Endothelial cell of umbilical vein (primary cell): ENCODE results near the gene CERK. TPM values are rescaled to one million over a fixed set of nuclear protein-coding genes. Genes with fewer than 3 reads are reported as not detected.

Experiments
- BruUV-seq: library from RNA; stranded (reverse); fragments of 400-500 nt; replicated peaks from 2 replicates; lab custom pipeline; 2021; lab: Mats Ljungman, UMichigan
- CTCF ChIA-PET: fragments of 300-600, 350-600 bp; sonication (Branson Sonifier 250); formaldehyde crosslinking; loops from one replicate; lab custom pipeline; 2021; ENCODE audit warnings: antibody characterized with exemption, inconsistent platforms; lab: Charles Lee
- POLR2A ChIA-PET: fragments of 300-600, 350-600 bp; sonication (Branson Sonifier 250); formaldehyde crosslinking; loops from one replicate; lab custom pipeline; 2021; ENCODE audit warnings: antibody characterized with exemption, inconsistent platforms; lab: Charles Lee
- DNase-seq: peaks from one replicate; pipeline ENCODE4 v3.0.0-alpha.2; 2011; ENCODE audit warnings: low read depth, low spot score
- FAIRE-seq: peaks from 2 replicates; lab custom pipeline; 2011; peaks lifted over from hg19 to GRCh38; lab: Jason Lieb, UNC
- H2AFZ ChIP-seq: 2 replicates; pipeline ENCODE4 v1.6.0; 2012; ENCODE audit warnings: low read depth, low read length, control low read depth, inconsistent platforms
- H3K27ac ChIP-seq: 2 replicates; pipeline ENCODE4 v1.5.1; 2011; ENCODE audit warnings: low read depth, mild to moderate bottlenecking, control low read depth, low read length, moderate library complexity; ENCODE audit not compliant: insufficient read depth
- H3K27me3 ChIP-seq, 2 experiments: 2 replicates each; pipeline versions ENCODE4 v1.6.0 to v1.6.1; 2011; ENCODE audit warnings: low read length in 2 of 2, mixed read lengths in 1 of 2; ENCODE audit not compliant: control insufficient read depth in 2 of 2, insufficient read depth in 2 of 2
- H3K36me3 ChIP-seq, 2 experiments: 2 replicates in 1 of 2; 3 replicates in 1 of 2; pipeline ENCODE4 v1.5.1; 2011; ENCODE audit warnings: low read length in 2 of 2, mild to moderate bottlenecking in 1 of 2, moderate library complexity in 1 of 2; ENCODE audit not compliant: control insufficient read depth in 2 of 2, insufficient read depth in 2 of 2; ENCODE audit errors: extremely low read depth in 1 of 2
- H3K4me1 ChIP-seq: 3 replicates; pipeline ENCODE4 v1.5.1; 2011; ENCODE audit warnings: mild to moderate bottlenecking, low read length; ENCODE audit not compliant: control insufficient read depth, insufficient read depth; ENCODE audit errors: extremely low read depth
- H3K4me2 ChIP-seq: 2 replicates; pipeline ENCODE4 v1.6.1; 2011; ENCODE audit warnings: low read length, control low read depth, mixed read lengths; ENCODE audit not compliant: insufficient read depth
- H3K4me3 ChIP-seq, 3 experiments: fragments of 200-600 bp in 1 of 3; sonication (generic), shearing (Covaris generic) in 1 of 3; replicated peaks in 1 of 3; 2 replicates each; pipeline ENCODE4 v1.5.1; 2011 to 2016; ENCODE audit warnings: control low read depth in 3 of 3, low read length in 3 of 3, mild to moderate bottlenecking in 2 of 3, inconsistent platforms in 1 of 3, low read depth in 1 of 3, moderate library complexity in 1 of 3; ENCODE audit not compliant: insufficient read depth in 1 of 3
- H3K79me2 ChIP-seq: 2 replicates; pipeline ENCODE4 v1.6.0; 2012; ENCODE audit warnings: low read length, inconsistent platforms; ENCODE audit not compliant: control insufficient read depth, insufficient read depth
- H3K9ac ChIP-seq: replicated peaks from 2 replicates; pipeline ENCODE3; 2011; ENCODE audit warnings: low read length, control low read depth; ENCODE audit not compliant: insufficient read depth; ENCODE audit errors: extremely low read depth
- H3K9me1 ChIP-seq: replicated peaks from 3 replicates; pipeline ENCODE4 v1.6.0; 2011; ENCODE audit warnings: mild to moderate bottlenecking, low read length; ENCODE audit not compliant: control insufficient read depth, insufficient read depth; ENCODE audit errors: extremely low read depth
- H3K9me3 ChIP-seq: replicated peaks from 2 replicates; pipeline ENCODE4 v1.5.1; 2012; ENCODE audit warnings: low read length, inconsistent platforms; ENCODE audit not compliant: control insufficient read depth, insufficient read depth
- H4K20me1 ChIP-seq: replicated peaks from 2 replicates; pipeline ENCODE3; 2011; ENCODE audit warnings: mild to moderate bottlenecking, low read length; ENCODE audit not compliant: control insufficient read depth, insufficient read depth; ENCODE audit errors: extremely low read depth
- EZH2 ChIP-seq: IDR thresholded peaks from 2 replicates; pipeline ENCODE4 v1.6.1; 2012; ENCODE audit warnings: borderline replicate concordance, low read depth, mild to moderate bottlenecking, moderate library complexity, low read length, inconsistent platforms; ENCODE audit not compliant: severe bottlenecking
- FOS ChIP-seq: IDR thresholded peaks from 2 replicates; pipeline ENCODE4 v1.6.1; 2011; ENCODE audit warnings: mild to moderate bottlenecking, low read length, moderate library complexity, borderline replicate concordance; ENCODE audit not compliant: insufficient read depth
- GATA2 ChIP-seq: IDR thresholded peaks from 2 replicates; pipeline ENCODE4 v1.7.0; 2011; ENCODE audit warnings: low read depth, mild to moderate bottlenecking, moderate library complexity, mixed read lengths, low read length; ENCODE audit not compliant: insufficient read length, insufficient read depth
- JUN ChIP-seq: IDR thresholded peaks from 2 replicates; pipeline ENCODE4 v1.6.1; 2011; ENCODE audit warnings: borderline replicate concordance, low read depth; ENCODE audit not compliant: insufficient read length, insufficient read depth
- MYC ChIP-seq: IDR thresholded peaks from one replicate; pipeline ENCODE4 v1.6.1; 2011; ENCODE audit warnings: mild to moderate bottlenecking, low read depth, low read length
- POLR2A ChIP-seq: IDR thresholded peaks from 2 replicates; pipeline ENCODE4 v1.6.1; 2012; ENCODE audit warnings: low read depth, mild to moderate bottlenecking, control low read depth, low read length
- POLR2AphosphoS5 ChIP-seq: IDR thresholded peaks from 2 replicates; pipeline ENCODE4 v1.6.1; 2012; ENCODE audit warnings: low read depth, mild to moderate bottlenecking, control low read depth, low read length, moderate library complexity; ENCODE audit not compliant: insufficient read depth
- dilution Hi-C: fragments of 300-500 bp; cut with MboI; formaldehyde crosslinking; loops from one replicate; pipeline ENCODE4 v1.15.0; 2019; ENCODE audit warnings: low sequenced_read_pairs; ENCODE audit not compliant: extremely low pct_ligation_motif_present
- intact Hi-C: fragments of 100-400 bp; cut with micrococcal nuclease; formaldehyde crosslinking; loops from one replicate; pipeline ENCODE4 v1.10.0; 2022
- polyA plus RNA-seq, 4 experiments: library from polyadenylated mRNA; depleted of rRNA in 3 of 4; stranded (reverse) in 3 of 4; unstranded in 1 of 4; fragments of >200 nt; gene quantifications; 2 replicates each; pipeline versions ENCODE4 v1.2.1 to v1.2.3, GENCODE V29; 2011 to 2012; ENCODE audit warnings: missing spikeins in 1 of 4
- total RNA-seq: library from RNA; stranded (reverse); gene quantifications from 2 replicates; pipeline ENCODE4 v1.2.3, GENCODE V29; 2021
- TF ChIP-seq, protein P1 (sequence below), 2 donors: IDR thresholded peaks; 1 replicate in 1 of 2; 2 replicates in 1 of 2; pipeline ENCODE4 v1.5.1; 2011; ENCODE audit warnings: low read length in 2 of 2, mild to moderate bottlenecking in 2 of 2, moderate library complexity in 2 of 2, control low read depth in 1 of 2, inconsistent platforms in 1 of 2, low read depth in 1 of 2; ENCODE audit not compliant: insufficient read depth in 1 of 2; ENCODE audit errors: extremely low read depth in 1 of 2
- TF ChIP-seq, protein P2 (sequence below): IDR thresholded peaks from 2 replicates; pipeline ENCODE4 v1.6.1; 2011; ENCODE audit not compliant: insufficient read depth, insufficient read length

CERK gene
- total and polyA plus RNA-seq, 2 donors (not counting 3 experiments of a cell fraction or from before 2014, with no cell fraction given): 61.1 to 88.0 TPM

DNA sequence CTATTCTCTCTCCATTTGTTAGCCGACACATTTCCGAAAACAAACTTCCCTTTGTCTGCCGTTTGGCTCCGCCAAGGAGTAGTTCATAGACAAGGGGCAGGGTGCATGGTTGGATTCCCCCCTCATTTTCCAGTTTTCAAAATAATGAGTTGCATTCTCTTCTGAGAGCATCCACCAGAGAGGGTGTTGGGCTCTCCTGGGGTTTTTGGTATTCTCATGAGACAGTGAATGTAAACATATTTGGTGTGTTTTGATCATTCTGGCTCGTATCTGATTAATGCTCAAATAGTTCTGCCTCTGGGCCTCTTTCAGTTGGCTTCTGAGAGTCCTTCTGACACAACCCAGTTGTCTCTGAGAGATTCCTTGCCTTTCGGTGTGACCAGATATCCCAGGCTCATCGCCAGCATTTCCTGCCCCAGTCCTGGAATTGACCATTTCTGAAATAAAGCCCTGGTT, 96.2 kb downstream of the CERK start:
- Histone ChIP-seq H3K79me2 (no peaks in the 10 kb centered on the region), H3K27ac (no peak overlapping the region), H3K9me1 (no peaks in the 10 kb centered on the region), H3K36me3 (no peaks in the 10 kb centered on the region), H3K9ac (no peak overlapping the region), H3K27me3 (no peaks in the 10 kb centered on the region), H3K9me3 (no peaks in the 10 kb centered on the region), H2AFZ (no peak overlapping the region), H3K4me3 (no peak overlapping the region), H4K20me1 (no peaks in the 10 kb centered on the region), H3K4me1 (no peaks in the 10 kb centered on the region), H3K4me2 (no peak overlapping the region)
- no peak for DNase-seq
- dilution Hi-C loops: no loop called here
- intact Hi-C loops: no loop called here
- BruUV-seq: no TSS peak
- CTCF ChIA-PET: no interaction called here
- POLR2A ChIA-PET: no interaction called here
- no peak for FAIRE-seq
- TF ChIP-seq GATA2: no peak
- TF ChIP-seq, protein P1, sequence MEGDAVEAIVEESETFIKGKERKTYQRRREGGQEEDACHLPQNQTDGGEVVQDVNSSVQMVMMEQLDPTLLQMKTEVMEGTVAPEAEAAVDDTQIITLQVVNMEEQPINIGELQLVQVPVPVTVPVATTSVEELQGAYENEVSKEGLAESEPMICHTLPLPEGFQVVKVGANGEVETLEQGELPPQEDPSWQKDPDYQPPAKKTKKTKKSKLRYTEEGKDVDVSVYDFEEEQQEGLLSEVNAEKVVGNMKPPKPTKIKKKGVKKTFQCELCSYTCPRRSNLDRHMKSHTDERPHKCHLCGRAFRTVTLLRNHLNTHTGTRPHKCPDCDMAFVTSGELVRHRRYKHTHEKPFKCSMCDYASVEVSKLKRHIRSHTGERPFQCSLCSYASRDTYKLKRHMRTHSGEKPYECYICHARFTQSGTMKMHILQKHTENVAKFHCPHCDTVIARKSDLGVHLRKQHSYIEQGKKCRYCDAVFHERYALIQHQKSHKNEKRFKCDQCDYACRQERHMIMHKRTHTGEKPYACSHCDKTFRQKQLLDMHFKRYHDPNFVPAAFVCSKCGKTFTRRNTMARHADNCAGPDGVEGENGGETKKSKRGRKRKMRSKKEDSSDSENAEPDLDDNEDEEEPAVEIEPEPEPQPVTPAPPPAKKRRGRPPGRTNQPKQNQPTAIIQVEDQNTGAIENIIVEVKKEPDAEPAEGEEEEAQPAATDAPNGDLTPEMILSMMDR (IDR thresholded peaks at IDR 0.05; ENCODE audit: extremely low read depth in 1 of 2, insufficient read depth in 1 of 2, low read depth in 1 of 2, low read length in 2 of 2): no peak
- TF ChIP-seq, protein P2, sequence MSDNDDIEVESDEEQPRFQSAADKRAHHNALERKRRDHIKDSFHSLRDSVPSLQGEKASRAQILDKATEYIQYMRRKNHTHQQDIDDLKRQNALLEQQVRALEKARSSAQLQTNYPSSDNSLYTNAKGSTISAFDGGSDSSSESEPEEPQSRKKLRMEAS: no peak
- TF ChIP-seq FOS: no peak
- no peak for TF ChIP-seq POLR2AphosphoS5
- TF ChIP-seq JUN: no peak
- TF ChIP-seq MYC: no peak
- no peak for TF ChIP-seq EZH2
- no peak for TF ChIP-seq POLR2A
